ENCODE data around the gene TANGO2.

TANGO2 gene

GRCh38 chr22:20102203-20102780, 81.4 kb downstream of the TANGO2 start:
- TF ChIP-seq CTCF (conservative IDR thresholded peaks at IDR 0.05; ENCODE audit: low read depth, low read length) = no peak
- DNase-seq (ENCODE audit: low read depth) = no peak
- no peak overlapping the region for H3K4me3 ChIP-seq (ENCODE audit: low read length)

- no peak for TF ChIP-seq CTCF (conservative IDR thresholded peaks at IDR 0.05; ENCODE audit: low read depth, low read length)
- no peak overlapping the region for H3K4me3 ChIP-seq (ENCODE audit: low read length)
- no peak for DNase-seq (ENCODE audit: low read depth)
These were observed 84.7 kb downstream of the TANGO2 start for GRCh38 chr22:20105456-20106204.

- TF ChIP-seq CTCF (conservative IDR thresholded peaks at IDR 0.05; ENCODE audit: low read depth, low read length) = no peak
- no peak overlapping the region for H3K4me3 ChIP-seq (ENCODE audit: low read length)
- DNase-seq (ENCODE audit: low read depth) = no peak
These were observed 85.4 kb downstream of the TANGO2 start for GRCh38 chr22:20106205-20106848.

- H3K4me3 ChIP-seq (ENCODE audit: low read length) = no peak overlapping the region
- no peak for DNase-seq (ENCODE audit: low read depth)
- no peak for TF ChIP-seq CTCF (conservative IDR thresholded peaks at IDR 0.05; ENCODE audit: low read depth, low read length)
These were observed 85.9 kb downstream of the TANGO2 start for GRCh38 chr22:20106849-20107237.

- TF ChIP-seq CTCF (conservative IDR thresholded peaks at IDR 0.05; ENCODE audit: low read depth, low read length) = no peak
- H3K4me3 ChIP-seq (ENCODE audit: low read length) = no peak overlapping the region
- no peak for DNase-seq (ENCODE audit: low read depth)
These were observed 86.6 kb downstream of the TANGO2 start for GRCh38 chr22:20107471-20107901.

- no peak for DNase-seq (ENCODE audit: low read depth)
- H3K4me3 ChIP-seq (ENCODE audit: low read length) = no peak overlapping the region
- no peak for TF ChIP-seq CTCF (conservative IDR thresholded peaks at IDR 0.05; ENCODE audit: low read depth, low read length)
These were observed 87.2 kb downstream of the TANGO2 start for GRCh38 chr22:20107951-20108756.

Measured in retinal pigment epithelial cell (primary cell).